Endothelial cell of umbilical vein (primary cell): ENCODE measurements around the gene FOXJ3. TPM values are rescaled to one million over a fixed set of nuclear protein-coding genes. Genes with fewer than 3 reads are reported as not detected.

Source experiments
- BruUV-seq: library from RNA; stranded (reverse); fragments of 400-500 nt; replicated peaks from 2 replicates; lab custom pipeline; 2021; lab: Mats Ljungman, UMichigan
- CTCF ChIA-PET: fragments of 300-600, 350-600 bp; sonication (Branson Sonifier 250); formaldehyde crosslinking; loops from one replicate; lab custom pipeline; 2021; ENCODE audit warnings: antibody characterized with exemption, inconsistent platforms; lab: Charles Lee
- POLR2A ChIA-PET: fragments of 300-600, 350-600 bp; sonication (Branson Sonifier 250); formaldehyde crosslinking; loops from one replicate; lab custom pipeline; 2021; ENCODE audit warnings: antibody characterized with exemption, inconsistent platforms; lab: Charles Lee
- DNase-seq: peaks from one replicate; pipeline ENCODE4 v3.0.0-alpha.2; 2011; ENCODE audit warnings: low read depth, low spot score
- FAIRE-seq: peaks from 2 replicates; lab custom pipeline; 2011; peaks lifted over from hg19 to GRCh38; lab: Jason Lieb, UNC
- H2AFZ ChIP-seq: 2 replicates; pipeline ENCODE4 v1.6.0; 2012; ENCODE audit warnings: low read depth, low read length, control low read depth, inconsistent platforms
- H3K27ac ChIP-seq: 2 replicates; pipeline ENCODE4 v1.5.1; 2011; ENCODE audit warnings: low read depth, mild to moderate bottlenecking, control low read depth, low read length, moderate library complexity; ENCODE audit not compliant: insufficient read depth
- H3K27me3 ChIP-seq, 2 experiments: 2 replicates each; pipeline versions ENCODE4 v1.6.0 to v1.6.1; 2011; ENCODE audit warnings: low read length in 2 of 2, mixed read lengths in 1 of 2; ENCODE audit not compliant: control insufficient read depth in 2 of 2, insufficient read depth in 2 of 2
- H3K36me3 ChIP-seq, 2 experiments: 2 replicates in 1 of 2; 3 replicates in 1 of 2; pipeline ENCODE4 v1.5.1; 2011; ENCODE audit warnings: low read length in 2 of 2, mild to moderate bottlenecking in 1 of 2, moderate library complexity in 1 of 2; ENCODE audit not compliant: control insufficient read depth in 2 of 2, insufficient read depth in 2 of 2; ENCODE audit errors: extremely low read depth in 1 of 2
- H3K4me1 ChIP-seq: 3 replicates; pipeline ENCODE4 v1.5.1; 2011; ENCODE audit warnings: mild to moderate bottlenecking, low read length; ENCODE audit not compliant: control insufficient read depth, insufficient read depth; ENCODE audit errors: extremely low read depth
- H3K4me2 ChIP-seq: 2 replicates; pipeline ENCODE4 v1.6.1; 2011; ENCODE audit warnings: low read length, control low read depth, mixed read lengths; ENCODE audit not compliant: insufficient read depth
- H3K4me3 ChIP-seq, 3 experiments: fragments of 200-600 bp in 1 of 3; sonication (generic), shearing (Covaris generic) in 1 of 3; replicated peaks in 1 of 3; 2 replicates each; pipeline ENCODE4 v1.5.1; 2011 to 2016; ENCODE audit warnings: control low read depth in 3 of 3, low read length in 3 of 3, mild to moderate bottlenecking in 2 of 3, inconsistent platforms in 1 of 3, low read depth in 1 of 3, moderate library complexity in 1 of 3; ENCODE audit not compliant: insufficient read depth in 1 of 3
- H3K79me2 ChIP-seq: 2 replicates; pipeline ENCODE4 v1.6.0; 2012; ENCODE audit warnings: low read length, inconsistent platforms; ENCODE audit not compliant: control insufficient read depth, insufficient read depth
- H3K9ac ChIP-seq: replicated peaks from 2 replicates; pipeline ENCODE3; 2011; ENCODE audit warnings: low read length, control low read depth; ENCODE audit not compliant: insufficient read depth; ENCODE audit errors: extremely low read depth
- H3K9me1 ChIP-seq: replicated peaks from 3 replicates; pipeline ENCODE4 v1.6.0; 2011; ENCODE audit warnings: mild to moderate bottlenecking, low read length; ENCODE audit not compliant: control insufficient read depth, insufficient read depth; ENCODE audit errors: extremely low read depth
- H3K9me3 ChIP-seq: replicated peaks from 2 replicates; pipeline ENCODE4 v1.5.1; 2012; ENCODE audit warnings: low read length, inconsistent platforms; ENCODE audit not compliant: control insufficient read depth, insufficient read depth
- H4K20me1 ChIP-seq: replicated peaks from 2 replicates; pipeline ENCODE3; 2011; ENCODE audit warnings: mild to moderate bottlenecking, low read length; ENCODE audit not compliant: control insufficient read depth, insufficient read depth; ENCODE audit errors: extremely low read depth
- EZH2 ChIP-seq: IDR thresholded peaks from 2 replicates; pipeline ENCODE4 v1.6.1; 2012; ENCODE audit warnings: borderline replicate concordance, low read depth, mild to moderate bottlenecking, moderate library complexity, low read length, inconsistent platforms; ENCODE audit not compliant: severe bottlenecking
- FOS ChIP-seq: IDR thresholded peaks from 2 replicates; pipeline ENCODE4 v1.6.1; 2011; ENCODE audit warnings: mild to moderate bottlenecking, low read length, moderate library complexity, borderline replicate concordance; ENCODE audit not compliant: insufficient read depth
- GATA2 ChIP-seq: IDR thresholded peaks from 2 replicates; pipeline ENCODE4 v1.7.0; 2011; ENCODE audit warnings: low read depth, mild to moderate bottlenecking, moderate library complexity, mixed read lengths, low read length; ENCODE audit not compliant: insufficient read length, insufficient read depth
- MAX ChIP-seq: IDR thresholded peaks from 2 replicates; pipeline ENCODE4 v1.6.1; 2011; ENCODE audit not compliant: insufficient read depth, insufficient read length
- MYC ChIP-seq: IDR thresholded peaks from one replicate; pipeline ENCODE4 v1.6.1; 2011; ENCODE audit warnings: mild to moderate bottlenecking, low read depth, low read length
- POLR2A ChIP-seq: IDR thresholded peaks from 2 replicates; pipeline ENCODE4 v1.6.1; 2012; ENCODE audit warnings: low read depth, mild to moderate bottlenecking, control low read depth, low read length
- POLR2AphosphoS5 ChIP-seq: IDR thresholded peaks from 2 replicates; pipeline ENCODE4 v1.6.1; 2012; ENCODE audit warnings: low read depth, mild to moderate bottlenecking, control low read depth, low read length, moderate library complexity; ENCODE audit not compliant: insufficient read depth
- dilution Hi-C: fragments of 300-500 bp; cut with MboI; formaldehyde crosslinking; loops from one replicate; pipeline ENCODE4 v1.15.0; 2019; ENCODE audit warnings: low sequenced_read_pairs; ENCODE audit not compliant: extremely low pct_ligation_motif_present
- intact Hi-C: fragments of 100-400 bp; cut with micrococcal nuclease; formaldehyde crosslinking; loops from one replicate; pipeline ENCODE4 v1.10.0; 2022
- polyA plus RNA-seq, 4 experiments: library from polyadenylated mRNA; depleted of rRNA in 3 of 4; stranded (reverse) in 3 of 4; unstranded in 1 of 4; fragments of >200 nt; gene quantifications; 2 replicates each; pipeline versions ENCODE4 v1.2.1 to v1.2.3, GENCODE V29; 2011 to 2012; ENCODE audit warnings: missing spikeins in 1 of 4
- total RNA-seq: library from RNA; stranded (reverse); gene quantifications from 2 replicates; pipeline ENCODE4 v1.2.3, GENCODE V29; 2021
- TF ChIP-seq, protein P1 (sequence below), 2 donors: IDR thresholded peaks; 1 replicate in 1 of 2; 2 replicates in 1 of 2; pipeline ENCODE4 v1.5.1; 2011; ENCODE audit warnings: low read length in 2 of 2, mild to moderate bottlenecking in 2 of 2, moderate library complexity in 2 of 2, control low read depth in 1 of 2, inconsistent platforms in 1 of 2, low read depth in 1 of 2; ENCODE audit not compliant: insufficient read depth in 1 of 2; ENCODE audit errors: extremely low read depth in 1 of 2

Gene FOXJ3
- total and polyA plus RNA-seq, 2 donors (not counting 3 experiments of a cell fraction or from before 2014, with no cell fraction given): 34.7 to 38.8 TPM

DNA sequence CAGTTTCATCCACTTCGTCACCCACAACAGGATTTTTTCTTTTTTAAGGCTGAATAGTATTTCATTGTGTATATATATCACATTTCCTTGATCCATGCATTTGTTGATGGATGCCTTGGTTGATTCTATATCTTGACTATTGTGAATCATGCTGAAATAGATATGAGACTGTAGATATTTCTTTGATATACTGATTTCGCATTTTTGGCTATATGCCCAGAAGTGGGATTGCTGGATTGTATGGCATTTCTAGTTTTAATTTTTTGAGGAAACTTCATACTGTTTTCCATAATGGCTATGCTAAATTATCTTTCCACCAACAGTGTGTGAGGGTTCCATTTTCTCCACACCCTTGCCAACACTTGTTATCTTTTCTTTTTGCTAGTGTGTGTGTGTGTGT, 176.8 kb downstream of the FOXJ3 start:
- H2AFZ ChIP-seq: no peak overlapping the region
- FAIRE-seq (no peak), DNase-seq (no peak)
- no TSS peak for BruUV-seq
- intact Hi-C loops (no loop called here), dilution Hi-C loops (no loop called here)
- H3K4me2 ChIP-seq: no peak overlapping the region
- no peaks in the 10 kb centered on the region for H3K79me2 ChIP-seq
- no peak overlapping the region for H3K9ac ChIP-seq
- H3K4me1 ChIP-seq: no peaks in the 10 kb centered on the region
- H4K20me1 ChIP-seq: no peaks in the 10 kb centered on the region
- H3K9me3 ChIP-seq: no peaks in the 10 kb centered on the region
- peaks cover 3 to 16% of the 10 kb centered on the region in 2 experiments for H3K27me3 ChIP-seq
- no peak overlapping the region for H3K4me3 ChIP-seq
- H3K36me3 ChIP-seq: no peaks in the 10 kb centered on the region
- no peak overlapping the region for H3K27ac ChIP-seq
- TF ChIP-seq POLR2AphosphoS5 (no peak), MYC (no peak)
- TF ChIP-seq, protein P1, sequence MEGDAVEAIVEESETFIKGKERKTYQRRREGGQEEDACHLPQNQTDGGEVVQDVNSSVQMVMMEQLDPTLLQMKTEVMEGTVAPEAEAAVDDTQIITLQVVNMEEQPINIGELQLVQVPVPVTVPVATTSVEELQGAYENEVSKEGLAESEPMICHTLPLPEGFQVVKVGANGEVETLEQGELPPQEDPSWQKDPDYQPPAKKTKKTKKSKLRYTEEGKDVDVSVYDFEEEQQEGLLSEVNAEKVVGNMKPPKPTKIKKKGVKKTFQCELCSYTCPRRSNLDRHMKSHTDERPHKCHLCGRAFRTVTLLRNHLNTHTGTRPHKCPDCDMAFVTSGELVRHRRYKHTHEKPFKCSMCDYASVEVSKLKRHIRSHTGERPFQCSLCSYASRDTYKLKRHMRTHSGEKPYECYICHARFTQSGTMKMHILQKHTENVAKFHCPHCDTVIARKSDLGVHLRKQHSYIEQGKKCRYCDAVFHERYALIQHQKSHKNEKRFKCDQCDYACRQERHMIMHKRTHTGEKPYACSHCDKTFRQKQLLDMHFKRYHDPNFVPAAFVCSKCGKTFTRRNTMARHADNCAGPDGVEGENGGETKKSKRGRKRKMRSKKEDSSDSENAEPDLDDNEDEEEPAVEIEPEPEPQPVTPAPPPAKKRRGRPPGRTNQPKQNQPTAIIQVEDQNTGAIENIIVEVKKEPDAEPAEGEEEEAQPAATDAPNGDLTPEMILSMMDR (IDR thresholded peaks at IDR 0.05; ENCODE audit: extremely low read depth in 1 of 2, insufficient read depth in 1 of 2, low read depth in 1 of 2, low read length in 2 of 2): no peak
- ChIA-PET CTCF (interaction anchor here (0.8 to 2.8 kb wide), 3 partner anchors 11 to 18 kb away, joined by 3 to 19 read pairs (median 4); no protein-coding TSS in a partner anchor), POLR2A (no interaction called here)
- no peaks in the 10 kb centered on the region for H3K9me1 ChIP-seq

DNA sequence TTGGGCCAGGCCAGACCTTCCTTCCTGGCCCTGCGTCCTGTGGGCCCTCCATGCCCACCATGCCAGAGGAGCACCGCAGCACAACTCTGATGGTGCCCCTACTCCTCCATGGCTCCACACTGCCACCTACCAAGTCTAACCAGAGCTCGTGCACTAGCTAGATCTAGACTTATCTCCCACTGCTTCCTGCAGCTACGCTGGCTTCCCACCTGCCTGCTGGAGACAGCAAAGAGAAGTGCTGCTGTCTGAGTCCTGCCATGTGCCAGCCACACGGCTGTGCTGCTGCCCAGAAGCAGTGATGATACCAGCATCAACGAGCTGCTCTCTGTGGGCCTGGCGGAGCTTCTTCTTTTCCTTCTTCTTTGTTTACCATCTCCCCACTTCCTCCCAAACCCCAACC, 177.4 kb downstream of the FOXJ3 start:
- Histone ChIP-seq H3K4me1 (no peaks in the 10 kb centered on the region), H3K9ac (no peak overlapping the region), H3K27me3 (peaks cover 3 to 16% of the 10 kb centered on the region in 2 experiments), H3K4me2 (no peak overlapping the region), H3K4me3 (no peak overlapping the region), H3K27ac (no peak overlapping the region), H3K9me3 (no peaks in the 10 kb centered on the region), H2AFZ (no peak overlapping the region), H3K79me2 (no peaks in the 10 kb centered on the region), H3K9me1 (no peaks in the 10 kb centered on the region), H4K20me1 (no peaks in the 10 kb centered on the region), H3K36me3 (no peaks in the 10 kb centered on the region)
- POLR2A ChIA-PET: no interaction called here
- DNase-seq: no peak
- dilution Hi-C loops: no loop called here
- no TSS peak for BruUV-seq
- intact Hi-C loops: no loop called here
- CTCF ChIA-PET: interaction anchor here (0.8 to 2.8 kb wide), 3 partner anchors 10 to 19 kb away, joined by 3 to 19 read pairs (median 4); no protein-coding TSS in a partner anchor
- TF ChIP-seq POLR2A (no peak), POLR2AphosphoS5 (no peak), EZH2 (no peak), GATA2 (no peak), FOS (no peak), MAX (no peak), MYC (no peak)
- TF ChIP-seq, protein P1 (IDR thresholded peaks at IDR 0.05; ENCODE audit: extremely low read depth in 1 of 2, insufficient read depth in 1 of 2, low read depth in 1 of 2, low read length in 2 of 2): no peak
- no peak for FAIRE-seq
